Forelimb muscle (tissue), 1 donor: ENCODE data around the gene COX17. TPM values are rescaled to one million over a fixed set of nuclear protein-coding genes. Genes with fewer than 3 reads are reported as not detected.
A peak's percentile ranks its signal among the peaks of the same experiment; 100 is the strongest.
"Not testable (repeated sequence)": the region's sequence is repeated elsewhere in the genome, so short reads cannot be mapped to it uniquely, and the experiment has no call there.

Source experiments
- DNase-seq: peaks from one replicate; pipeline ENCODE4 v3.0.0-alpha.2; 2013; ENCODE audit warnings: low read depth
- polyA plus RNA-seq: library from polyadenylated mRNA; unstranded; fragments of 120-200 nt; gene quantifications from one replicate; pipeline ENCODE4 v1.2.1, GENCODE V29; 2013; ENCODE audit not compliant: insufficient read length

The COX17 gene, protein sequence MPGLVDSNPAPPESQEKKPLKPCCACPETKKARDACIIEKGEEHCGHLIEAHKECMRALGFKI
- 68.4 TPM for polyA plus RNA-seq

DNA sequence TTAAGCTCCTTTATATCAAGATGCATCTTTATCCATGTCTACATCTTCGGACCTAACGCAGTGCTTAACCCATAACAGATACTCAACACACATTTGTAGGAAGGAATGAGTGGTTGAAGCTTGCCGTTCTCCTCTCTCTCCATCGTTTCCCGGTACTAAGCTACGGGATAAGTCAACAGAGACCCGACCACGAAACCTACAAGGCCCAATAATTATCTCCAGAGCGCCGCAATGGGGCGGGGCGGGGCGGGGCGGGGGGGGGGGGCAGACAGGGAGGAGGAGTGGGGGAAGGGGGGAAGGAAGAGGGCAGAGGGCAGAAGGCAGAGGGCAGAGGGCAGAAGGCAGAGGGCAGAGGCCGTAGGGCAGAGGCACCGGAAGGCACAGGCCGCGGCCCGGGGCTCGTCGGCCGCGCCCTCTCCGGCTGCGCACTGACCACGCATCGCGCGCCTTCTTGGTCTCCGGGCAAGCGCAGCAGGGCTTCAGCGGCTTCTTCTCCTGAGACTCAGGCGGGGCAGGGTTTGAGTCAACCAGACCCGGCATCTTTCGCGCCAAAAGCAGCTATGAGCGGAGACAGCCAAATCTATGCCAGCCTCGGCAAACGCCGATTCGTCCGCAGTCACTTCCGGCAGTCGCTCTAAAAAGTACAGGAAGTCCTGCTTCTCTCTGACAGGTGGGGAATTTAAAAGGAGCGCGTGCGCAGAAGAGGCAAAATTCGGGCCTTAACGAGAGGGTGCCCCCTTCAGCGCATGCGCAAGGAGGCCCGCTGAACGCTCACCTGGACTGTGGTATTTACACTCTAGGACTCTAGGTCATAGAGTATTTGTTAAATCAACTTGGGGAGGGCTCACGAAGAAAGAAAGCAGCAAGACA lies at the start of gene COX17:
COX17 (minus strand) TSS at position 636 of the 870 bp plus-strand sequence; CDS start at position 540, 96 bp downstream.
- peak; percentile 86 for DNase-seq

DNA sequence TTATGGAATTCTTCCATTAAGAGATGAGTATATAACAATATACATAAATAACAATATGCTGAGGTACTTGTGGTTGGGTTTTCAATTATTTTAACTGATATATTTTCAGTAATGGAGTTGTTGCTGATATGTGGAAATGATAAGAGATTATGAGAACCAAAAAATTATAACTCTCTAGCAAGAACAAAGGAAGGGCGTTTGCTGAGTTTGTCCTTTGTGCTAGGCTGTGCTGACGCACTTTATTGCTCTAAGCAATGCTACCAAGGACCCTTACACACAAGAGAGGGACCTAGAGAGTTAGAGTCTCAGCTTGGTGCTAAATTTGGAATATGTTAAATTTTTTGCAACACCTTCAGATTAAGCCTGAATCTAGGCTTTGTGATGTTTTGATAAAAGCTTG lies 49.7 kb upstream of the COX17 start:
- no peak for DNase-seq

- DNase-seq = no peak
Observed at GRCh38 chr3:119723022-119723421, 45.8 kb upstream of the COX17 start.

- DNase-seq = no peak
Observed at GRCh38 chr3:119717520-119717919, 40.3 kb upstream of the COX17 start.

DNA sequence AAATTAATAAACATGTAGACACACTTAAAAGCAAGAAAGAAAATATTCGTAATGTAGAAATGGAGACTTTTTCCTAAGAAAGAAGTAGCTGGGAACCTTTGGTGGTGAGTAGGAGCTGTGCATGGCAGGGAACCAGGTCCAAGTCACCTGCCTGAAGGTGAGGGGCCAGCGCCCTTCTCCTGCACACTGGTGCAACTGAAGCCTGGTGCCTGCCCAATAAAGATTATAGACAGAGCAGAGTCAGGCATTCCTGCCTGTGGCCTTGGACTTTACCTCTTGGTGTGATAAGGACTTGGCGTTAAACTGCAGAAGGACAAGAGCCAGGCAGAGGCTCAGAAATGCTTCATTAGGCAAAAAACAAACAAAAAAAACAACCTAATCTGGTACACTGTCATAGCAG lies 39.8 kb upstream of the COX17 start:
- no peak for DNase-seq

- no peak for DNase-seq
Observed at GRCh38 chr3:119715105-119715504, 37.9 kb upstream of the COX17 start.

- no peak for DNase-seq
Observed at GRCh38 chr3:119703820-119704531, 26.8 kb upstream of the COX17 start.

DNA sequence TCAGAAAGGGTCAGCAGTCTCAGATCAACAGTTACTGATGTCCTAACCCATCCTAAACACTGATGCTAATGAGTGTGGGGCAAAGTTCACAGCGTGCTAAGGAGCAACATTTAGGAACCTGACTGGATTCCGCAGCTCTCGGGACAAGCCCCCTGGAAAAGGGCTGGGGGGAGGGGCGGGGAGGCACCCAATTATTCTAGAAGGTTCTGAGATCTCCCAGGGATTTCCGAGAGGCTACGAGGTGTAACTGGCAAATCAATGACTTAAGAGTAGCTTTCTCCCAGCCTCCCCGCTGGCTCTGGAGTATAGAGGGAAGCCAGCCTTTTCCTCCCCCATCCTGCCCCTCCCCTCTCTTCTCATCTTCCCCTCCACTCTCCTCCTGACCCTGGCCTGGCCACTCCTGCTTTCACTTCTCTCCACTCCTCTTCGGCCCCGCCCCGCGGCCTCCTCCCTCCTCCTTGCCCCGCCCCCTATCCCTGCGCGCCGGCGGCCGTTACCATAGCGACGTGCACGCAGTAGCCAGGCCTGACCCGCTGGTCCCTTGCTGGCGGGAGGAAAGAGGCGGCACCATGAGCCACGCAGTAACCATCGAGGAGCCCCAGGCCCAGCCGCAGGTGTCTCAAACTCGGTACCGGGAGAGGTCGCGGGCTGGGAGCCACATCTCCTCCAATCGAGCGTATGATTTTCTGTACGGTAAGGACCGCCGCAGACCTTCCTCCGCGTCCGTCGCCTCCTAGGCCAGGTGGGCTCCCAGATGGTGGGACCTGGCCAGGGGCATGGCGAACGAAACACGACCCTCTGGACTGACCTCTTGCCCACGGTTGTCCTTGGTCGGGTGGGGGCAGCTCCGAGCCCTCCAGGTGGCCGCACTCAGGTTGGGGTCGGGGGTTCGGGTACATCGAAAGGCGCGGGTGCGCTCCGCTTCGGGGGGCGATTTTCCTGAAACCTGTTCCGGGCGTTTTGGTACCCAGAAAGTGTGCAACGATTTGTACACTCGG lies 25.6 kb upstream of the COX17 start, which contains the start of gene CFAP91:
CFAP91 (plus strand) TSS at position 493 of the 998 bp plus-strand sequence; CDS start at position 570, 77 bp downstream.
- DNase-seq = peak; percentile 51

- no peak for DNase-seq
Observed at GRCh38 chr3:119700920-119701734, 23.9 kb upstream of the COX17 start.

DNA sequence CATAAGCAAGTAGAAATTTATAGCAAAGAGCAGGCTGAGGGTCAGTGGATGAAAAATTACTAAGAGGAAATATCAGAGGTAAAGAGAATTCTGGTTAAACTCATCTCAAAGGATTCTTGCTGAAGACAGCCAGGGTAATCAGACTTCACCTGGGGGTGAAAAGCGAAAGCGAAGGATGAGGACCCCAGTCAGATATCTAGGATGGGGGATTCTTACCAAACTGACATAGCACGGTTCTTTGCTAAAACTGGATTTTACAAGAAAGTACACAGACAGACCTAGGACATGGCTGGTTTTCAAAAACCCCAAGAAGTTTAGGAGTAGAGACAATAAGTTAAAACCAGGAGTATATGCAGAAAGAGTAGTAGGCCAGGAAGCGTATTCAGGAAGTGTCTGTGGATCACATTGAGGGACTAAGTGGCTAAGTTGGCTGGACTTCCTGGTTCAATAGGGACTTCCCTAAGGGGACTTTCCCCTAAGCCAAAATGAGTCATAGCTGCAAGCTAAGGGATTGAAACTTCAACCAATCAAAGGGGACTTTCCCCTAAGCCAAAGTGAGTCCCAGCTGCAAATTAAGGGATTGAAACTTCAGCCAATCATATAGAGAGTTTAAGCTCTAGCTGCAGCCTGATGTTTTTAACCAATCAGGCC lies 23.2 kb upstream of the COX17 start:
- DNase-seq = no peak

DNA sequence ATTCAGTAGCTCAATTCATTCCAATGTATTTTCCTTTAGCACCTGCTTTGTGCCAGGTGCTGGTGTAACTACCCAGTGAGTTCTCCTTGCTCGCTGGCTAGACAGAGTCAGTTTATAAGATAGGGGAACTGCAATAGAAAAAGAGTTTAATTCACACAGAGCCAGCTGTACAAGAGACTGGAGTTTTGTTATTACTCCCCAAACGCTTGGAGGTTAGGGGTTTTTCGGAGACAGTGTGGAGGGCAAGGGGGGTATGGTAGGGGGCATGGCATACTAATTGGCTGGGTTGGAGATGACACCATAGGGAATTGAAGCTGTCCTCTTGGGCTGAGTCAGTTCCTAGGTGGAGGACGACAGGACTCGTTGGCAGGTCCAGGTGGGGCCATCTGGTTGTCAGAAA lies 20.2 kb upstream of the COX17 start:
- DNase-seq = no peak

GRCh38 chr3:119695480-119695879 lies 18.3 kb upstream of the COX17 start:
- DNase-seq = no peak

GRCh38 chr3:119690043-119690656 lies 12.9 kb upstream of the COX17 start:
- DNase-seq = no peak

DNA sequence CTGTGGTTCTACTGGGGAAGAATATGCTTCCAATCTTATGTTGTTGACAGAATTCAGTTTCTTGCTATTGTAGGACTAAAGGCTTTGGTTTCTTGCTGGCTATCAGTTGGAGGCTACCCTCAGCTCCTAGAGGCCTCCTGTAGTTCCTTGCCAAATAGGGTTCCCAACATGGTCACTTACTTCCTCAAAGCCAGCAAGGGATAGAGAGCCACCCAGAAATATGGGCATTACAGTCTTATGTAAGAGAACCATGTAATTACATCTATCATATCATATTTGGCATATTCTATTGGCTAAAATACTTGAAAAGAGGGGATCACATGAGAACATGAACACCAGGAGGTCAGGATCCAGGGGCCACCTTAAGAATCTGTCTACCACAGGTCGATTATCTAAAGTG lies 6.2 kb upstream of the COX17 start:
- no peak for DNase-seq

DNA sequence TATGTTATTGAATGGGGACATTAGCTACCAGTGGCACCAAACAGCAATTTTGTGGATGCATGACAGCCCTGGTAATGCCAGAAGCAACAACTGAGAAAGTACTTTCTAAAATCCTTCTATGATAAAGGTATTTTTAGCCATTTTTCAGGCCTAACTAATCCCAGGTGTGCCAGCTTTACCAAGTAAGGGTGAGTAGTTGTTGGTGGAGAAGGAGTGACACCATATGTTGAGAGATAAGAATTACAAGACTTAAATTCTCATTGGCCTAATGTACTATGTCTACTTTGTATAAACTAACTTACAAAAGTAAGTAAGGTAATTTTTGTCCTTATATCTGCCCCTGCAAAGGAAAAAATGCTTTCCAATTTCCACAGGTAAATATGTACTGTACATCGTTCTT lies 4.1 kb upstream of the COX17 start:
- no peak for DNase-seq

GRCh38 chr3:119679874-119680273 lies 2.7 kb upstream of the COX17 start:
- no peak for DNase-seq

- not testable (repeated sequence) for DNase-seq
Observed at GRCh38 chr3:119678209-119678608, 1.0 kb upstream of the COX17 start.

GRCh38 chr3:119677641-119677934 lies 382 bp upstream of the COX17 start:
- DNase-seq = no peak

DNA sequence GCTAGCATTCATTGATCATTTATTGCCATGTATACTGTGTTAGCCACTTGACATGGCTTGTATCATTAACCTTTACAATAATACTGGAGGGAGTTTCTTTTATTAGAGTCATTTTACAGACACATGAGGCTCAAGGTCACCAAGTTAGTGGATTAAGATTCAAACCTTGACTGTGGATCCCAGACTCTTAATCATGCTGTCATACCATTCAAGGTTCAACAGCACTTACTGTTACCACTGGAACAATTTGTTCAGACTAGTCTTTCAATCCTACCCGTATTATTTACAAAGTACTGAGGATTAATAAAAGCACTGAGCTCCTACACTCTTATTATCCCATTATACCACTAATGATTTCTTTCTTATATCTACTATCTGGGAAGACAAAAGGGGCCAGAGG lies 1.2 kb downstream of the COX17 start:
- no peak for DNase-seq
